DMS79 treated with DMSO at 0.1 percent for 48 hours (cell line): ENCODE results near the gene CCDC68.
A peak's percentile ranks its signal among the peaks of the same experiment; 100 is the strongest.

Source experiments
- DNase-seq: peaks from one replicate; lab custom pipeline; 2025; lab: John Stamatoyannopoulos, UW

Gene CCDC68

GRCh38 chr18:54961016-54961423 lies 1.8 kb upstream of the CCDC68 start:
- no peak for DNase-seq

- DNase-seq, result no peak
Observed at GRCh38 chr18:54960197-54960596, 936 bp upstream of the CCDC68 start.

GRCh38 chr18:54957996-54958395 lies 1.3 kb downstream of the CCDC68 start:
- DNase-seq, result no peak

GRCh38 chr18:54957296-54957832 lies 1.9 kb downstream of the CCDC68 start:
- no peak for DNase-seq

- DNase-seq, result no peak
Observed at GRCh38 chr18:54956506-54956905, 2.8 kb downstream of the CCDC68 start.

- no peak for DNase-seq
Observed at GRCh38 chr18:54952026-54952425, 7.2 kb downstream of the CCDC68 start.

GRCh38 chr18:54950221-54950620 lies 9.0 kb downstream of the CCDC68 start:
- DNase-seq, result peak; percentile 23

- no peak for DNase-seq
Observed at GRCh38 chr18:54949588-54949987, 9.7 kb downstream of the CCDC68 start.

GRCh38 chr18:54948350-54948837 lies 10.9 kb downstream of the CCDC68 start:
- DNase-seq, result peak; percentile 29

- peak; percentile 14 for DNase-seq
Observed at GRCh38 chr18:54947091-54947490, 12.2 kb downstream of the CCDC68 start.

GRCh38 chr18:54946149-54946581 lies 13.1 kb downstream of the CCDC68 start:
- DNase-seq, result no peak

GRCh38 chr18:54945576-54946125 lies 13.6 kb downstream of the CCDC68 start:
- DNase-seq, result no peak

GRCh38 chr18:54942569-54942968 lies 16.7 kb downstream of the CCDC68 start:
- DNase-seq, result no peak

- DNase-seq, result no peak
Observed at GRCh38 chr18:54942144-54942543, 17.1 kb downstream of the CCDC68 start.

GRCh38 chr18:54939361-54939917 lies 19.8 kb downstream of the CCDC68 start:
- no peak for DNase-seq

GRCh38 chr18:54938506-54938905 lies 20.8 kb downstream of the CCDC68 start:
- no peak for DNase-seq

- DNase-seq, result no peak
Observed at GRCh38 chr18:54932472-54932871, 26.8 kb downstream of the CCDC68 start.

- no peak for DNase-seq
Observed at GRCh38 chr18:54931152-54931551, 28.1 kb downstream of the CCDC68 start.

- DNase-seq, result no peak
Observed at GRCh38 chr18:54928236-54928635, 31.0 kb downstream of the CCDC68 start.

GRCh38 chr18:54926593-54927325 lies 32.5 kb downstream of the CCDC68 start:
- no peak for DNase-seq

GRCh38 chr18:54924948-54925347 lies 34.3 kb downstream of the CCDC68 start:
- no peak for DNase-seq

- no peak for DNase-seq
Observed at GRCh38 chr18:54923339-54923956, 35.8 kb downstream of the CCDC68 start.

- DNase-seq, result no peak
Observed at GRCh38 chr18:54919412-54919811, 39.8 kb downstream of the CCDC68 start.
